ENCODE measurements around the gene EEA1.

EEA1 gene

DNA sequence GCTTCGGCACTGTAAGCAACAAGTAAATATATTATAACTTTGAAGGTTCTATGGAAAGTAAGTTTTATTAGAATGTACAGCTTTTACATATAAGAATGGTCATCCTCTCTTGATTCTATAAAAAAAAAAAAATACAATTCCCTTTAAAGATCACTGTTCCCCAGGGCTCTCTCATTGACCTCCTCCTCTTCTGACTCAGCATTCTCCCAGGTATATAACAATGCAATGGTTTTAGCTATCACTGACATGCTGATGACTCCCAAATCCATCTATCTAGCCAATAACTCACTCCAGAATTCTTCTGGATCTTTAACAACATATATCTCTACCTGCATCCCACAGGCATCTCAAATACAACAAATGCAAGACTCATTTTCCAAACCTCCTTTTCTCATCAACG, 62.7 kb downstream of the EEA1 start:
- POLR2A ChIA-PET, result no interaction called here
- no peak for DNase-seq (ENCODE audit: extremely low spot score)
- CTCF ChIA-PET, result no interaction called here

DNA sequence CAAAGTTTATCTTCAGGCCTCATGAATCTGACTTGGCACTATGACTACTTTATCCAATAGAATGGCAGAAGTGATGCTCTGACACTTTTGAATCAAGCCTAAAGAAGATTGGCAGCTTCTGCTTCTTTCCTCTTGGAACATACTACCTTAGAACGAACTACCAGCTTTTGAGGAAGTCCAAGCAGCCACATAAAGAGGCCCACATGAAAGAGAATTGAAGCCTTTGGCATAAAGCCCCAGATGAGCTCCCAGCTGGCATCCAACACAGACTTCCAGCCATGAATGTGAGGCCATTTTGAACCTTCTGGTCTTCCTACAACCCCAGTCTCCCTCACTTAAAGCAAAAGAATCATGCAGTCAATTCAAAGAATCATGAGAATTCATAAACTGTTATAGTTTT, 65.8 kb downstream of the EEA1 start:
- POLR2A ChIA-PET, result no interaction called here
- CTCF ChIA-PET, result no interaction called here
- DNase-seq (ENCODE audit: extremely low spot score), result no peak
- TF ChIP-seq SP1 (IDR thresholded peaks at IDR 0.05), result no peak
- no peak for TF ChIP-seq CTBP1 (IDR thresholded peaks at IDR 0.05; ENCODE audit: borderline replicate concordance)

More for the DNA sequence above, 62.7 kb downstream of the EEA1 start:
- TF ChIP-seq SP1 (IDR thresholded peaks at IDR 0.05), result no peak
- TF ChIP-seq LEF1 (IDR thresholded peaks at IDR 0.05; ENCODE audit: borderline replicate concordance), result no peak
- TF ChIP-seq HDGF (IDR thresholded peaks at IDR 0.05; ENCODE audit: borderline replicate concordance), result no peak
- TF ChIP-seq TARDBP (IDR thresholded peaks at IDR 0.05), result no peak
- no peak for TF ChIP-seq NFRKB (IDR thresholded peaks at IDR 0.05)
- TF ChIP-seq FOXK2 (IDR thresholded peaks at IDR 0.05), result no peak
- TF ChIP-seq BHLHE40 (IDR thresholded peaks at IDR 0.05; ENCODE audit: borderline replicate concordance), result no peak
- TF ChIP-seq L3MBTL2 (conservative IDR thresholded peaks at IDR 0.05), result no peak
- no peak for TF ChIP-seq ARNT (IDR thresholded peaks at IDR 0.05)
- TF ChIP-seq FOXA1 (IDR thresholded peaks at IDR 0.05), result no peak
- no peak for TF ChIP-seq ELF4 (IDR thresholded peaks at IDR 0.05)
- TF ChIP-seq CTBP1 (IDR thresholded peaks at IDR 0.05; ENCODE audit: borderline replicate concordance), result no peak
- TF ChIP-seq, protein P1, sequence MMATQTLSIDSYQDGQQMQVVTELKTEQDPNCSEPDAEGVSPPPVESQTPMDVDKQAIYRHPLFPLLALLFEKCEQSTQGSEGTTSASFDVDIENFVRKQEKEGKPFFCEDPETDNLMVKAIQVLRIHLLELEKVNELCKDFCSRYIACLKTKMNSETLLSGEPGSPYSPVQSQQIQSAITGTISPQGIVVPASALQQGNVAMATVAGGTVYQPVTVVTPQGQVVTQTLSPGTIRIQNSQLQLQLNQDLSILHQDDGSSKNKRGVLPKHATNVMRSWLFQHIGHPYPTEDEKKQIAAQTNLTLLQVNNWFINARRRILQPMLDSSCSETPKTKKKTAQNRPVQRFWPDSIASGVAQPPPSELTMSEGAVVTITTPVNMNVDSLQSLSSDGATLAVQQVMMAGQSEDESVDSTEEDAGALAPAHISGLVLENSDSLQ (IDR thresholded peaks at IDR 0.05), result no peak
- no peak for TF ChIP-seq SUZ12 (IDR thresholded peaks at IDR 0.05)
- TF ChIP-seq FOXM1 (IDR thresholded peaks at IDR 0.05; ENCODE audit: borderline replicate concordance), result no peak

DNA sequence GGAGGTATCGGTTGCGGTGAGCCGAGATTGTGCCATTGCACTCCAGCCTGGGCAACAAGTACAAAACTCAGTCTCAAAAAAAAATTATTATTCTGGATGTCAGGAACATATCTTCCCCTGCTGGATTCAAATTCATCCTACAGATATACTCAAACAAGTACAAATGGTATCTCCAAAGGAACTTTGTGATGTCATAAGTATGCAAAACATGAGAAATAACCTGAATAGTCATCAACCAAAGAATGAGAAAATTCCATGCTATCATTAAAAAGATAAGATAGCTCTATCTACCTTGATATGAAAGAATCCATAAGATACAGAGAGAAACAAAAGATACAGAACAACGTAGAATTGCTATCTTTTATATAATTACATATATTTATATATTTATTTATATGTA, 67.7 kb downstream of the EEA1 start:
- no peak for DNase-seq (ENCODE audit: extremely low spot score)
- CTCF ChIA-PET, result no interaction called here
- TF ChIP-seq ARNT (IDR thresholded peaks at IDR 0.05) (no peak), CTBP1 (IDR thresholded peaks at IDR 0.05; ENCODE audit: borderline replicate concordance) (no peak), BHLHE40 (IDR thresholded peaks at IDR 0.05; ENCODE audit: borderline replicate concordance) (no peak), ELF4 (IDR thresholded peaks at IDR 0.05) (no peak), TARDBP (IDR thresholded peaks at IDR 0.05) (no peak), ZNF384 (IDR thresholded peaks at IDR 0.05) (no peak), FOXM1 (IDR thresholded peaks at IDR 0.05; ENCODE audit: borderline replicate concordance) (no peak), SP1 (IDR thresholded peaks at IDR 0.05) (no peak), L3MBTL2 (conservative IDR thresholded peaks at IDR 0.05) (no peak), SUZ12 (IDR thresholded peaks at IDR 0.05) (no peak), HDGF (IDR thresholded peaks at IDR 0.05; ENCODE audit: borderline replicate concordance) (no peak), FOXK2 (IDR thresholded peaks at IDR 0.05) (no peak), NFRKB (IDR thresholded peaks at IDR 0.05) (no peak), FOXA1 (IDR thresholded peaks at IDR 0.05) (no peak), LEF1 (IDR thresholded peaks at IDR 0.05; ENCODE audit: borderline replicate concordance) (no peak)
- TF ChIP-seq, protein P1 (IDR thresholded peaks at IDR 0.05), result no peak
- POLR2A ChIA-PET, result no interaction called here

DNA sequence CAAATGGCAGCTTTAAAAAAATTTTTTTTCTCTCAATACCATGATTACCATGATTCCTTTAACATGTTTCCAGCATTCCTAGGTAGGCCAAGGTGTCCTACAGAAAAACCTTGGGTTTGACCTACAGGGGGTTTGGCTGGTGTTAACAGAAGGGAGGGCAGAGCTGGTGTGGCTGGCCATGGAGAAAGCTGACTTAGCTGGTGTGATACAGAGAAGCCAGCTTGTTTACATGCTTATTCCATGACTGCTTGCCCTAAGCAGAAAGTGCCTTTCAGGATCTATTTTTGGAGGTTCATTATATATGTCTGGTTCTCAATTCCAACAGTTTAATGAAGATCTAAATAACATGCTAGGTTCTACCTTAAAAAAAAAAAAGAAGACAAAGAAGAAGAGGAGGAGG, 68.6 kb downstream of the EEA1 start:
- POLR2A ChIA-PET, result interaction anchor here (1.2 kb wide), 1 partner anchor 68 kb away, joined by 3 read pairs; the partner anchor contains the start of gene EEA1
- CTCF ChIA-PET, result interaction anchor here (0.7 kb wide), 1 partner anchor 290 kb away, joined by 3 read pairs; no protein-coding TSS in a partner anchor
- DNase-seq (ENCODE audit: extremely low spot score), result no peak
- TF ChIP-seq SUZ12 (IDR thresholded peaks at IDR 0.05) (no peak), LEF1 (IDR thresholded peaks at IDR 0.05; ENCODE audit: borderline replicate concordance) (no peak), HDGF (IDR thresholded peaks at IDR 0.05; ENCODE audit: borderline replicate concordance) (no peak), NFRKB (IDR thresholded peaks at IDR 0.05) (no peak), L3MBTL2 (conservative IDR thresholded peaks at IDR 0.05) (no peak), FOXK2 (IDR thresholded peaks at IDR 0.05) (no peak), CTBP1 (IDR thresholded peaks at IDR 0.05; ENCODE audit: borderline replicate concordance) (no peak), FOXA1 (IDR thresholded peaks at IDR 0.05) (no peak), ELF4 (IDR thresholded peaks at IDR 0.05) (no peak), BHLHE40 (IDR thresholded peaks at IDR 0.05; ENCODE audit: borderline replicate concordance) (no peak)
- TF ChIP-seq, protein P1 (IDR thresholded peaks at IDR 0.05), result no peak

DNA sequence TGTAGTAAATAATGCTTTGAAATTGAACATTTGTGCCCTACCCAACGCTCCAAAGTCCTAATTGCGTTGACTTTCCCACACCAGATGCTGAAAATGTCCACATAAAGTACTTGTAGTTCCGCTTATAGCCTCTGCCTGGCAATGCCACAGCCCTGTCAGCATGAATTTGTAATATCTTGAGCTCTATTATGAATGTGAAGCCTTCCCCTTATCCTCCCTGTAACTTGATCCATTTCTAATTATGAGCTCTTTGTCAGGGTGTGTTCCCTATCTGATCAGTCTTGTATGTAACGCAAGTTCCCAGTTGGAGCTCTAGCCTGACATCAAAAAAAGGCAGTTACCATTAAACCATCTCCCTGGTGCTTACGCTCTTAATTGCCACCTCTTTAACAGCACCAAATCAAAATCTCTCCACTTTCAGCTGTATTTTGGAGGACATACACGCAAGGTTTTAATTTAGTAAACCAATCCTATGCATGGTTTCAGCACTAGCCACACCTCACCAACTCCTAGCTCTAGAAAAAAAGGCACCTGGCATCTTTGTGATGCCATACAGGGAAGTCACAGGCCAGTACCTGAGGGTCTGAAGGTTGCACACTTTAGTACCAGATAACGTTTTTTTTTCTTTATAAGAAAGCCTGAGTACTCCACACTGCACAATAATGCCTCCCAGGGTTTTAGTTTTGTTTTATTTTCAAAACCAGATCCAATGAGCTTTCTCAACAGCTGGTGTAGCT, 69.3 kb downstream of the EEA1 start:
- CTCF ChIA-PET, result interaction anchor here (0.7 to 1.5 kb wide), 2 partner anchors 21 to 1379 kb away, joined by 3 to 7 read pairs; no protein-coding TSS in a partner anchor
- DNase-seq (ENCODE audit: extremely low spot score), result no peak
- no peak for TF ChIP-seq ARNT (IDR thresholded peaks at IDR 0.05)
- no peak for TF ChIP-seq HDGF (IDR thresholded peaks at IDR 0.05; ENCODE audit: borderline replicate concordance)
- no peak for TF ChIP-seq LEF1 (IDR thresholded peaks at IDR 0.05; ENCODE audit: borderline replicate concordance)
- TF ChIP-seq SUZ12 (IDR thresholded peaks at IDR 0.05), result no peak
- no peak for TF ChIP-seq TARDBP (IDR thresholded peaks at IDR 0.05)
- TF ChIP-seq, protein P1 (IDR thresholded peaks at IDR 0.05), result no peak
- TF ChIP-seq NFRKB (IDR thresholded peaks at IDR 0.05), result no peak
- no peak for TF ChIP-seq CTBP1 (IDR thresholded peaks at IDR 0.05; ENCODE audit: borderline replicate concordance)
- TF ChIP-seq FOXA1 (IDR thresholded peaks at IDR 0.05), result no peak
- no peak for TF ChIP-seq BHLHE40 (IDR thresholded peaks at IDR 0.05; ENCODE audit: borderline replicate concordance)
- no peak for TF ChIP-seq FOXM1 (IDR thresholded peaks at IDR 0.05; ENCODE audit: borderline replicate concordance)
- no peak for TF ChIP-seq SP1 (IDR thresholded peaks at IDR 0.05)
- TF ChIP-seq ELF4 (IDR thresholded peaks at IDR 0.05), result no peak
- no peak for TF ChIP-seq L3MBTL2 (conservative IDR thresholded peaks at IDR 0.05)
- no peak for TF ChIP-seq ZNF384 (IDR thresholded peaks at IDR 0.05)
- POLR2A ChIA-PET, result interaction anchor here (1.2 kb wide), 1 partner anchor 69 kb away, joined by 3 read pairs; the partner anchor contains the start of gene EEA1

All from HEK293T (cell line).